ENCODE data around the gene OR7G2.

Gene OR7G2

GRCh38 chr19:9151367-9151766 is 44.1 kb upstream of the OR7G2 start:
- TF ChIP-seq GABPA (IDR thresholded peaks at IDR 0.05; ENCODE audit: low read depth) = no peak
- TF ChIP-seq SPI1 (IDR thresholded peaks at IDR 0.05; ENCODE audit: borderline replicate concordance, low read depth) = no peak
- TF ChIP-seq POLR2AphosphoS5 (IDR thresholded peaks at IDR 0.05; ENCODE audit: low read depth) = no peak
- no peak for TF ChIP-seq CTCF (IDR thresholded peaks at IDR 0.05; ENCODE audit: insufficient read depth, low read length)
- TF ChIP-seq REST (IDR thresholded peaks at IDR 0.05; ENCODE audit: insufficient replicate concordance, low read depth) = no peak
- no peak overlapping the region for H3K4me3 ChIP-seq (replicated peaks; ENCODE audit: insufficient read depth, low read length)
- no peak overlapping the region for H3K27ac ChIP-seq (replicated peaks)
- DNase-seq (ENCODE audit: low read depth in 1 of 2, low spot score in 1 of 2) = no peak
- H3K27me3 ChIP-seq (ENCODE audit: insufficient read depth, poor library complexity, severe bottlenecking) = no peaks in the 10 kb centered on the region

- H3K4me3 ChIP-seq (replicated peaks; ENCODE audit: insufficient read depth, low read length) = no peak overlapping the region
- TF ChIP-seq GABPA (IDR thresholded peaks at IDR 0.05; ENCODE audit: low read depth) (no peak), CTCF (IDR thresholded peaks at IDR 0.05; ENCODE audit: insufficient read depth, low read length) (no peak), REST (IDR thresholded peaks at IDR 0.05; ENCODE audit: insufficient replicate concordance, low read depth) (no peak)
- no peak overlapping the region for H3K27ac ChIP-seq (replicated peaks)
- H3K27me3 ChIP-seq (ENCODE audit: insufficient read depth, poor library complexity, severe bottlenecking) = no peaks in the 10 kb centered on the region
- DNase-seq (ENCODE audit: low read depth in 1 of 2, low spot score in 1 of 2) = no peak
These were observed 43.4 kb upstream of the OR7G2 start for GRCh38 chr19:9150650-9151049.

- Histone ChIP-seq H3K27me3 (ENCODE audit: insufficient read depth, poor library complexity, severe bottlenecking) (no peaks in the 10 kb centered on the region), H3K27ac (replicated peaks) (no peak overlapping the region), H3K4me3 (replicated peaks; ENCODE audit: insufficient read depth, low read length) (no peak overlapping the region)
- DNase-seq (ENCODE audit: low read depth in 1 of 2, low spot score in 1 of 2) = no peak
- TF ChIP-seq POLR2AphosphoS5 (IDR thresholded peaks at IDR 0.05; ENCODE audit: low read depth) (no peak), REST (IDR thresholded peaks at IDR 0.05; ENCODE audit: insufficient replicate concordance, low read depth) (no peak), SPI1 (IDR thresholded peaks at IDR 0.05; ENCODE audit: borderline replicate concordance, low read depth) (no peak), CTCF (IDR thresholded peaks at IDR 0.05; ENCODE audit: insufficient read depth, low read length) (no peak), GABPA (IDR thresholded peaks at IDR 0.05; ENCODE audit: low read depth) (no peak)
These were observed 42.7 kb upstream of the OR7G2 start for GRCh38 chr19:9149997-9150396.
